Hindlimb muscle (tissue), 1 donor: ENCODE results near the gene PALM. TPM values are rescaled to one million over a fixed set of nuclear protein-coding genes. Genes with fewer than 3 reads are reported as not detected.
"Not testable (repeated sequence)": the region's sequence is repeated elsewhere in the genome, so short reads cannot be mapped to it uniquely, and the experiment has no call there.

Experiments used
- DNase-seq: peaks from one replicate; pipeline ENCODE4 v3.0.0-alpha.2; 2013
- polyA plus RNA-seq: library from polyadenylated mRNA; unstranded; fragments of 120-200 nt; gene quantifications from one replicate; pipeline ENCODE4 v1.2.1, GENCODE V29; 2013; ENCODE audit not compliant: insufficient read length

PALM gene
- polyA plus RNA-seq, 1 donor: 47.0 TPM

GRCh38 chr19:679418-680286 lies 29.1 kb upstream of the PALM start:
- peak; percentile 84 for DNase-seq

- peak; percentile 96 for DNase-seq
Observed at GRCh38 chr19:680287-681028, 28.3 kb upstream of the PALM start.

- no peak for DNase-seq
Observed at GRCh38 chr19:681029-682019, 27.4 kb upstream of the PALM start.

DNA sequence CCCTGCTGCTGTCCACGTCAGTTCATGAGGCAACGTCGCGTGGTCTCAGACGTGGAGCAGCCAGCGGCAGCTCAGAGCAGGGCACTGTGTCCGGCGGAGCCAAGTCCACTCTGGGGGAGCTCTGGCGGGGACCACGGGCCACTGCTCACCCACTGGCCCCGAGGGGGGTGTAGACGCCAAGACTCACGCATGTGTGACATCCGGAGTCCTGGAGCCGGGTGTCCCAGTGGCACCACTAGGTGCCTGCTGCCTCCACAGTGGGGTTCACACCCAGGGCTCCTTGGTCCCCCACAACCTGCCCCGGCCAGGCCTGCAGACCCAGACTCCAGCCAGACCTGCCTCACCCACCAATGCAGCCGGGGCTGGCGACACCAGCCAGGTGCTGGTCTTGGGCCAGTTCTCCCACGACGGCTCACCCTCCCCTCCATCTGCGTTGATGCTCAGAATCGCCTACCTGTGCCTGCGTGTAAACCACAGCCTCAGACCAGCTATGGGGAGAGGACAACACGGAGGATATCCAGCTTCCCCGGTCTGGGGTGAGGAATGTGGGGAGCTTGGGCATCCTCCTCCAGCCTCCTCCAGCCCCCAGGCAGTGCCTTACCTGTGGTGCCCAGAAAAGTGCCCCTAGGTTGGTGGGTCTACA lies 25.9 kb upstream of the PALM start:
- no peak for DNase-seq

DNA sequence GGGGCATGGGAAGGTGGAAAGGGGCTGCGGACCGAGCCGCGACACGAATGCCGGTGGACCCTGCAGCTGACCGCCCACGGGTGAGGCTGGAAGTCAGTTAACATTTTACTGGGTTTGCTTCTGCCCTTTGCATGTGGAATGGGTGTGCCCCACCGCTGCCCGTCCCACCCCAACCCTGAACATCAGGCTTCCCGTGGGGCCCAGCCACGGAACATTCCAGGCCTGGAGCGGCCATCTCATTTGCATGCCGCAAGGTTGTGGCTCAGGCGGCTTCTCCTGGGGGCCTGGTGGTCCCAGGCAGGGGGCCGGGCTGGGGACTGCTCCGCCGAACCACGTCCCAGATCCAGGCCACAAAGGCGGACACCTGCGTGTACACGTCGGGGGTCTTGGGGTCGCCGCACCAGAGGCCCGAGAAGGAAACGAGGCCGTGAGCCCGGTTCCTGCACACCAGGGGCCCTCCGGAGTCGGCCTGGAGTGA lies 23.2 kb upstream of the PALM start:
- DNase-seq: no peak

DNA sequence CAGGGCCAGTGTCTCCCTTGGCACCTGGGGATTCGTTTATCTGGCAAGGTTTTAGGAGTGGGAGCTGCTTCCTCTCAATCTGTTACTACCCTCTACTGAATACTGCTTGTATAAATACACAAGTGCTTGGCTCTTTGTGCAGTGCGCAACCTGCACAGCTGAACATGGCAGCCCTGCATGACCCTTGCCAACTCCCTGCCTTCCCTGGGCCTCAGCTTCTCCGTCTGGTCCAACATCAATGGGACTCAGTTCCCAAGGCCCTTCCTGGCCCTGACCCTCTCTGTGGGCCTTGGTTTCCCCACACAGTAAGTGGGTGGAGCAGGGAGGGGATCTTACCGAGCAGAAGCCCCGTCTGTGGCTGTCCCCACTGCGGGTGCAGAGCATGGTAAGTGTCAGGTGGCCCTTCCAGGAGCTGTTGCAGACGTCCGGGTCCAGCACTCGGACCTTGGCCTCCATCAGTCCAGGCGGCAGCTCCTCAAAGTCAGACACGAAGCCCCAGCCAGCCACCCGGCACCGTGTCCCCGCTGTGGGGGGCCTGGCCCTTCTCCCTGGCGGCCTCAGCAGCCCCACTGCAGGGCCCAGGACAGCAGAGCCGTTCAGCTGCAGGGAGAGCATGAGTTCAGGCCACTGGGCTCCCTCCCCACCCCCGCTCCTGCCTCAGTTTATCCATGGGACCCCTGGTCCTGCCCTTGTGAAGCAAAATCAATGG lies 22.0 kb upstream of the PALM start:
- no peak for DNase-seq

GRCh38 chr19:687569-688166 lies 21.1 kb upstream of the PALM start:
- DNase-seq: no peak

- no peak for DNase-seq
Observed at GRCh38 chr19:688214-688613, 20.5 kb upstream of the PALM start.

DNA sequence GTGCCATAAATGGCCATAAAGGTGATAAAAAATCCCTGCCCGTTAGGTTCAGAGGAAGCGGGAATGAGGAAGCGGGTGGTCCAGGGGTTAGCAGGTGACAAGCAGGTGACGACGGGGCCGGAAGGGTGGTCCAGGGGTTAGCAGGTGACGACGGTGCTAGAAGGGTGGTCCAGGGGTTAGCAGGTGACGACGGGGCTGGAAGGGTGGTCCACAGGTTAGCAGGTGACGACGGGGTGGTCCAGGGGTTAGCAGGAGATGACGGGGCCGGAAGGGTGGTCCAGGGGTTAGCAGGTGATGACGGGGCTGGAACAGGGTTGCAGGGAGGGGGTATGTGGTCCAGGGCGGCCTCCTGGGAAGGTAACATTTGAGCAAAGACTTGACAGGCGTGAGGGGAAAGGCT lies 19.7 kb upstream of the PALM start:
- DNase-seq: no peak

GRCh38 chr19:690203-690602 lies 18.5 kb upstream of the PALM start:
- no peak for DNase-seq

GRCh38 chr19:694481-695351 lies 14.0 kb upstream of the PALM start:
- no peak for DNase-seq

- DNase-seq: no peak
Observed at GRCh38 chr19:695352-695949, 13.3 kb upstream of the PALM start, which contains the start of gene PRSS57. PRSS57 (minus strand) TSS chr19:695452; CDS start chr19:695430, 22 bp downstream.

DNA sequence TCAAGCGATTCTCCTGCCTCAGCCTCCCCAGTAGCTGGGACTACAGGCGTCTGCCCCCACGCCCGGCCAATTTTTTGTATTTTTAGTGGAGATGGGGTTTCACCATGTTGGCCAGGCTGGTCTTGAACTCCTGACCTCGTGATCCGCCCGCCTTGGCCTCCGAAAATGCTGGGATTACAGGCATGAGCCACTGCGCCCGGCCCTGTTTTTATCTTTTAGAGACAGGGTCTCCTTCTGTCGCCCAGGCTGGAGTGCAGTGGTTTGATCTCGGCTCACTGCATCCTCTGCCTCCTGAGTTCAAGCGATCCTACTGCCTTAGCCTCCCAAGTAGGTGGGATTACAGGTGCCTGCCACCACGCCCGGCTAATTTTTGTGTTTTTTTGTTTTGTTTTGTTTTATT lies 10.2 kb upstream of the PALM start:
- DNase-seq: not testable (repeated sequence)

- not testable (repeated sequence) for DNase-seq
Observed at GRCh38 chr19:699885-700284, 8.8 kb upstream of the PALM start.

DNA sequence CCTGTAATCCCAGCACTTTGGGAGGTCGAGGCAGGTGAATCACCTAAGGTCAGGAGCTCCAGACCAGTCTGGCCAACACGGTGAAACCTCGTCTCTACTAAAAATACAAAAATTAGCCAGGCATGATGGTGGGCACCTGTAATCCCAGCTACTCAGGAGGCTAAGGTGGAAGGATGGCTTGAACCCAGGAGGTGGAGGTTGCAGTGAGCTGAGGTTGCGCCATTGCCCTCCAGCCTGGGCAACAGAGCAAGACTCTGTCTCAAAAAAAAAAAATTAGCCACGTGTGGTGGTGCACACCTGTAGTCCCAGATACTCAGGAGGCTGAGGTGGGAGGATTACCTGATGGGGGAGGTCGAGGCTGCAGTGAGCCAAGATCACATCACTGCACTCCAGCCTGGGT lies 5.9 kb upstream of the PALM start:
- DNase-seq: not testable (repeated sequence)

- no peak for DNase-seq
Observed at GRCh38 chr19:703329-703650, 5.4 kb upstream of the PALM start.

DNA sequence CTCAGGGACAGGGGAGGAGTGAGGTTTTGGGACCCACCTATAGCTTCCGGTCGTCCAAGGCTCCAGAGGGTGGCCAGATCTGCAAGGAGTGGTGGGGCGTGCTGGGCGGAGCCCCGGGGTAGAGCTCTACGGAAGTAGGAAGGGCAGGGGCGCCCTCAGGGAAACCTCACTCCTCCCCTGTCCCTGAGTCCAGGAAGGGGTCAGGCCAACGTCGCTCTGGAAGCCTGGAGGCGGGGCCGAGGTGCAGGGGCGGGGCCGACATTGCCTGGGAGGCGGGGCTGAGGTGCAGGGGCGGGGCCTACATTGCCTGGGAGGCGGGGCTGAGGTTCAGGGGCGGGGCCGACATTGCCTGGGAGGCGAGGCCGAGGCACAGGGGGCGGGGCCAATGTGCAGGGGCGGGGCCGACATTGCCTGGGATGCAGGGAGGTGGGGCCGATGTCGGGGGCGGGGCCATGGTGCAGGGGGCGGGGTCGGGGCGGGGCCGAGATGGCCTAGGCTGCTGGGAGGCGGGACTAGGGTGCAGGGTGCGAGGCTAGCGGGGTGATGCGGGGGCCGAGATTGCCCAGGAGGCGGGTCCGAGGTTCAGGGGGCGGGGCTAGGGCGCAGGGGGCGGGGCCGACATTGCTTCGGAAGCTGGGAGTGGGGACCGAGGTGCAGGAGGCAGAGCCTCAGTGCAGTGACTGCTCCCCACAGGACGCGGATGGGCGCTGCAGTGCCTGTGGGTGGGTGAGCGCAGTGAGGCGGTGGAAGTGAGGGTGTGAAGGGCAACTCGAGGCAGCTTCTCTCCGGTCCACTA lies 4.9 kb upstream of the PALM start:
- DNase-seq: no peak

DNA sequence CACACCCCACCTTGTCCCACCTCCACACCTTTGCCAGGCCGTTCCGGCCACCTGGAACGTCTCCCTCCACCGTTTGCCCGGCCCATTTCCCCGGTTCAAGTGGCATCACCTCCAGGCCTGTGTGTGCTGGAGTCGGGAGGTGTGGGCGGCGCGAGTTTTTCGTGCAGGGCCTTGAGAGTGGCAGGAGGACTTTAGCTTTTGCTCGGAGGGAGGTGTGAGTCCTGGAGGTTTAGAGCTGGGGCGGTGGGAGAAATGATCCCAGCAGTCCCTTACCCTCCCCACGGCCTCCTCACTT lies 4.3 kb upstream of the PALM start:
- no peak for DNase-seq
